Right cardiac atrium (tissue), 5 donors: ENCODE measurements around the gene SHC2. TPM values are rescaled to one million over a fixed set of nuclear protein-coding genes. Genes with fewer than 3 reads are reported as not detected.

Source experiments
- polyA plus RNA-seq: library from polyadenylated mRNA; stranded (reverse); fragments of 200-250 nt; gene quantifications from one replicate; pipeline ENCODE4 v1.2.3, GENCODE V29; 2013
- total RNA-seq, 4 donors: library from RNA; stranded (reverse); fragmentation: NEBNext Ultra II Directional; extraction: Animal tissue kit (Norgen Biotek cat#: 25700); gene quantifications; one replicate each; pipeline ENCODE4 v1.2.1, GENCODE V29; 2021
- donor health status: healthy with polysubstance abuse.
- donor health status: DM: no; HTN: yes; CAD: no.
- donor health status: DM: no; HTN: no; CAD: no.
- donor health status: DM: no; HTN: yes; CAD: no; lungs with severe emphysema.
- donor health status: DM: yes; HTN: yes; CAD: no.

Gene SHC2
- total and polyA plus RNA-seq, 5 donors = 14.3 to 21.0 (median 17.7) TPM

Other genes starting within 250 kb of the SHC2 start
- gene PLPP2, start 169.6 kb downstream of the SHC2 start, total RNA-seq = under 1 TPM; 0.26 to 0.89 (median 0.54) TPM
- 0.48 TPM for gene PLPP2, start 169.6 kb downstream of the SHC2 start, polyA plus RNA-seq
- 10 to 100 TPM; 14.7 to 23.1 (median 18.9) TPM for gene MIER2, start 116.2 kb downstream of the SHC2 start, total RNA-seq
- 15.1 TPM for gene MIER2, start 116.2 kb downstream of the SHC2 start, polyA plus RNA-seq
- gene C2CD4C, start 51.9 kb downstream of the SHC2 start, total RNA-seq = 1 to 10 TPM in 1 of 4 donors, under 1 TPM in 3; 0.35 to 1.2 (median 0.63) TPM
- gene C2CD4C, start 51.9 kb downstream of the SHC2 start, polyA plus RNA-seq = 0.79 TPM
- gene MADCAM1, start 35.5 kb upstream of the SHC2 start, total RNA-seq = under 1 TPM; 0.28 to 0.59 (median 0.36) TPM
- gene MADCAM1, start 35.5 kb upstream of the SHC2 start, polyA plus RNA-seq = 0.27 TPM
- 10 to 100 TPM; 10.9 to 15.6 (median 14.7) TPM for gene TPGS1, start 46.5 kb upstream of the SHC2 start, total RNA-seq
- 21.3 TPM for gene TPGS1, start 46.5 kb upstream of the SHC2 start, polyA plus RNA-seq
- gene CDC34, start 70.7 kb upstream of the SHC2 start, total RNA-seq = 10 to 100 TPM; 66.8 to 78.4 (median 74.3) TPM
- 95.8 TPM for gene CDC34, start 70.7 kb upstream of the SHC2 start, polyA plus RNA-seq
- under 1 TPM in 2 of 4 donors, not detected in 2; 0.26 to 0.32 TPM for gene GZMM, start 83.0 kb upstream of the SHC2 start, total RNA-seq
- 0.43 TPM for gene GZMM, start 83.0 kb upstream of the SHC2 start, polyA plus RNA-seq
- 1,000 to 10,000 TPM; 1,142 to 1,510 (median 1,274) TPM for gene BSG, start 111.6 kb upstream of the SHC2 start, total RNA-seq
- gene BSG, start 111.6 kb upstream of the SHC2 start, polyA plus RNA-seq = 1,705 TPM
- 10 to 100 TPM; 15.8 to 24.7 (median 21.7) TPM for gene HCN2, start 128.8 kb upstream of the SHC2 start, total RNA-seq
- gene HCN2, start 128.8 kb upstream of the SHC2 start, polyA plus RNA-seq = 19.3 TPM
- gene POLRMT, start 172.5 kb upstream of the SHC2 start, total RNA-seq = 10 to 100 TPM; 36.1 to 46.4 (median 45.1) TPM
- gene POLRMT, start 172.5 kb upstream of the SHC2 start, polyA plus RNA-seq = 36.8 TPM
- under 1 TPM in 3 of 4 donors, not detected in 1; 0.15 to 0.34 (median 0.17) TPM for gene FGF22, start 178.8 kb upstream of the SHC2 start, total RNA-seq
- 0.23 TPM for gene FGF22, start 178.8 kb upstream of the SHC2 start, polyA plus RNA-seq
- gene RNF126, start 202.2 kb upstream of the SHC2 start, total RNA-seq = 10 to 100 TPM; 21.7 to 37.6 (median 28.0) TPM
- gene RNF126, start 202.2 kb upstream of the SHC2 start, polyA plus RNA-seq = 24.5 TPM
- gene FSTL3, start 215.4 kb upstream of the SHC2 start, total RNA-seq = 100 to 1,000 TPM in 1 of 4 donors, 10 to 100 TPM in 3; 47.1 to 110 (median 61.9) TPM
- 64.1 TPM for gene FSTL3, start 215.4 kb upstream of the SHC2 start, polyA plus RNA-seq
- gene PRSS57, start 234.4 kb upstream of the SHC2 start, total RNA-seq = not detected
- gene PRSS57, start 234.4 kb upstream of the SHC2 start, polyA plus RNA-seq = not detected
- 10 to 100 TPM; 34.9 to 84.9 (median 46.9) TPM for gene PALM, start 247.9 kb upstream of the SHC2 start, total RNA-seq
- 30.3 TPM for gene PALM, start 247.9 kb upstream of the SHC2 start, polyA plus RNA-seq